ENCODE results near the gene CCR5. TPM values are rescaled to one million over a fixed set of nuclear protein-coding genes. Genes with fewer than 3 reads are reported as not detected.

Gene CCR5
- total and polyA plus RNA-seq, 5 donors: 0.27 to 1.7 (median 0.89) TPM

- Histone ChIP-seq H3K9me3 (ENCODE audit: control insufficient read depth, low read length) (no peaks in the 10 kb centered on the region), H3K27ac (ENCODE audit: low read length) (no peak overlapping the region), H3K27me3 (ENCODE audit: control insufficient read depth, insufficient read depth) (no peaks in the 10 kb centered on the region), H3K4me3 (ENCODE audit: low read length) (no peak overlapping the region), H3K4me1 (ENCODE audit: control insufficient read depth, insufficient read depth, low read length) (peaks cover 3% of the 10 kb centered on the region)
- WGBS: 76% methylated on average over 2 of the region's 2 CpGs
- ATAC-seq (no peak), DNase-seq (no peak)
- intact Hi-C loops (cut with DNase I): no loop called here
Measured at GRCh38 chr3:46420931-46421330, 50.2 kb downstream of the CCR5 start.

GRCh38 chr3:46422617-46423016 is 51.9 kb downstream of the CCR5 start:
- ATAC-seq (peak in 1 of 2 donors; percentile 40), DNase-seq (no peak)
- Histone ChIP-seq H3K4me1 (ENCODE audit: control insufficient read depth, insufficient read depth, low read length) (peaks cover 2% of the 10 kb centered on the region), H3K27me3 (ENCODE audit: control insufficient read depth, insufficient read depth) (no peaks in the 10 kb centered on the region), H3K9me3 (ENCODE audit: control insufficient read depth, low read length) (no peaks in the 10 kb centered on the region), H3K27ac (ENCODE audit: low read length) (no peak overlapping the region), H3K4me3 (ENCODE audit: low read length) (no peak overlapping the region)
- intact Hi-C loops (cut with DNase I): no loop called here
- 89% methylated on average over 6 of the region's 6 CpGs for WGBS

GRCh38 chr3:46423588-46423987 is 52.8 kb downstream of the CCR5 start:
- intact Hi-C loops (cut with DNase I): no loop called here
- Histone ChIP-seq H3K4me3 (ENCODE audit: low read length) (no peak overlapping the region), H3K27me3 (ENCODE audit: control insufficient read depth, insufficient read depth) (no peaks in the 10 kb centered on the region), H3K9me3 (ENCODE audit: control insufficient read depth, low read length) (no peaks in the 10 kb centered on the region), H3K4me1 (ENCODE audit: control insufficient read depth, insufficient read depth, low read length) (no peaks in the 10 kb centered on the region), H3K27ac (ENCODE audit: low read length) (no peak overlapping the region)
- no peak for DNase-seq
- 83% methylated on average over 5 of the region's 5 CpGs for WGBS
- no peak for ATAC-seq

Other genes with a start within 250 kb of the CCR5 start
- gene CCR1, start 162.6 kb upstream of the CCR5 start, total RNA-seq: 10 to 100 TPM in 1 of 4 donors, 1 to 10 TPM in 3; 4.2 to 10.7 (median 6.1) TPM
- gene CCR1, start 162.6 kb upstream of the CCR5 start, polyA plus RNA-seq: 1.3 TPM
- not detected for gene CCR3, start 128.5 kb upstream of the CCR5 start, total RNA-seq
- gene CCR3, start 128.5 kb upstream of the CCR5 start, polyA plus RNA-seq: not detected
- 1 to 10 TPM in 3 of 4 donors, under 1 TPM in 1; 0.42 to 2.5 (median 1.7) TPM for gene CCR2, start 16.8 kb upstream of the CCR5 start, total RNA-seq
- gene CCR2, start 16.8 kb upstream of the CCR5 start, polyA plus RNA-seq: 0.43 TPM
- gene CCRL2, start 36.3 kb downstream of the CCR5 start, total RNA-seq: 1 to 10 TPM; 1.4 to 3.1 (median 2.4) TPM
- 1.7 TPM for gene CCRL2, start 36.3 kb downstream of the CCR5 start, polyA plus RNA-seq
- 1 to 10 TPM in 3 of 4 donors, under 1 TPM in 1; 0.71 to 5.5 (median 2.2) TPM for gene LTF, start 94.0 kb downstream of the CCR5 start, total RNA-seq
- 1.00 TPM for gene LTF, start 94.0 kb downstream of the CCR5 start, polyA plus RNA-seq
- gene RTP3, start 127.0 kb downstream of the CCR5 start, total RNA-seq: not detected
- gene RTP3, start 127.0 kb downstream of the CCR5 start, polyA plus RNA-seq: not detected
- 10 to 100 TPM in 3 of 4 donors, 1 to 10 TPM in 1; 8.9 to 26.0 (median 15.0) TPM for gene LRRC2, start 195.4 kb downstream of the CCR5 start, total RNA-seq
- 9.9 TPM for gene LRRC2, start 195.4 kb downstream of the CCR5 start, polyA plus RNA-seq
- not detected for gene FAM240A, start 241.6 kb downstream of the CCR5 start, total RNA-seq
- gene FAM240A, start 241.6 kb downstream of the CCR5 start, polyA plus RNA-seq: not detected